Right hindlimb (tissue), 1 donor: ENCODE measurements around the gene NBPF11.
A peak's percentile ranks its signal among the peaks of the same experiment; 100 is the strongest.
"Not testable (repeated sequence)": the region's sequence is repeated elsewhere in the genome, so short reads cannot be mapped to it uniquely, and the experiment has no call there.

Experiments used
- DNase-seq: peaks from one replicate; pipeline ENCODE4 v3.0.0-alpha.2; 2018

The NBPF11 gene

DNA sequence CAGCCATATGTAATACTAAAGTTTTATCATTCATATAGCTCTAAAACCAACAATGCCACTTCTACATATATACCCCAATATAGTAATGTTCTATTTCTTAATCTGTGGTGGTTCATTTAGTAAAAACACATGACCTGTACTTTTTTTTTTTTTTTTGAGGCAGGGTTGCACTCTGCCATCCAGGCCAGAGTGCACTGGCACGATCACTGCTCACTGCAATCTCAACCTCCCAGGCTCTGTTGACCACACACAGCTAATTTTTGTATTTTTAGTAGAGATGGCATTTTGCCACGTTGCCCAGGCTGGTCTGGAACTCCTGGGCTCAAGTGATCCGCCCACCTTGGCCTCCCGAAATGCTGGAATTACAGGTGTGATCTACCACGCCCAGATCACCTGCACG is 2.1 kb downstream of the NBPF11 start:
- not testable (repeated sequence) for DNase-seq

DNA sequence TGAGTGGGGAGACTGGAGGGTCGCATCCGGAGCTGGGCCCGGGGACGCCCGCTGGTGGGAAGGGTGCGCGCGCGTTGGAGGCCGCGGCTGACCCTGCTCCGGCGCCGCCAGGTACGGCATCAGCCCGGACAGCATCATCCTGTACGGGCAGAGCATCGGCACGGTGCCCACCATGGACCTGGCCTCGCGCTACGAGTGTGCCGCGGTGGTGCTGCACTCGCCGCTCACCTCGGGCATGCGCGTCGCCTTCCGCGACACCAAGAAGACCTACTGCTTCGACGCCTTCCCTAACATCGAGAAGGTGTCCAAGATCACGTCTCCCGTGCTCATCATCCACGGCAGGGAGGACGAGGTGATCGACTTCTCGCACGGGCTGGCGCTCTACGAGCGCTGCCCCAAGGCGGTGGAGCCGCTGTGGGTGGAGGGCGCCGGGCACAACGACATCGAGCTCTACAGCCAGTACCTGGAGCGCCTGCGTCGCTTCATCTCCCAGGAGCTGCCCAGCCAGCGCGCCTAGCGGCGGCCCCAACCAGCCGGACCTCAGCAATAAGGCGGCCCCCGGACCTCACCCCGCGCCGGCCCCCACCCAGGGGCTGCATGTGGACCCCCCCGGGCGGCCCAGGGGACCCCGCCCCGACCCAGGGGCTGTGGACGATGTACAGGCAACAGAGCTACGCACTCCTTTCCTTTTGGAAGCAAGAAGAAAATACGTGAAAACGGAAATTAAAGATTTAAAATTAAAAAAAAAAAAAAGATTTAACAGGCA is 2.8 kb downstream of the NBPF11 start:
- DNase-seq = not testable (repeated sequence)

- not testable (repeated sequence) for DNase-seq
Observed at GRCh38 chr1:148147052-148147838, 4.8 kb downstream of the NBPF11 start.

GRCh38 chr1:148146191-148146997 is 5.7 kb downstream of the NBPF11 start:
- DNase-seq = not testable (repeated sequence)

GRCh38 chr1:148143223-148143622 is 8.9 kb downstream of the NBPF11 start:
- DNase-seq = not testable (repeated sequence)

GRCh38 chr1:148141936-148142335 is 10.1 kb downstream of the NBPF11 start:
- not testable (repeated sequence) for DNase-seq

DNA sequence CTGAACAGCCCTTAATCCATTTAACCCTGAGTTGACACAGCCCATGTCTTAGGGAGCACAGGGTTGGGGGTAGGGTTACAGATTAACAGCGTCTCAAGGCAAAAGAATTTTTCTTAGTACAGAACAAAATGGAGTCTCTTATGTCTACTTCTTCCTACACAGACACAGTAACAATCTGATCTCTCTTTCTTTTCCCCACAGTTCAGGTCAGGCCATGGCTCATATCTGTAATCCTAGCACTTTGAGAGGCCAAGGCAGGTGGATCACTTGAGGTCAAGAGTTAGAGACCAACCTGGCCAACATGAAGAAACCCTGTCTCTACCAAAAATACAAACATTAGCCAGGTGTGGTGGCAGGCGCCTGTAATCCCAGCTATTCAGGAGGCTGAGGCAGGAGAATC is 13.5 kb downstream of the NBPF11 start:
- not testable (repeated sequence) for DNase-seq

GRCh38 chr1:148122341-148122740 is 29.7 kb downstream of the NBPF11 start:
- DNase-seq = peak; percentile 60

- DNase-seq = not testable (repeated sequence)
Observed at GRCh38 chr1:148120395-148120794, 31.7 kb downstream of the NBPF11 start.

DNA sequence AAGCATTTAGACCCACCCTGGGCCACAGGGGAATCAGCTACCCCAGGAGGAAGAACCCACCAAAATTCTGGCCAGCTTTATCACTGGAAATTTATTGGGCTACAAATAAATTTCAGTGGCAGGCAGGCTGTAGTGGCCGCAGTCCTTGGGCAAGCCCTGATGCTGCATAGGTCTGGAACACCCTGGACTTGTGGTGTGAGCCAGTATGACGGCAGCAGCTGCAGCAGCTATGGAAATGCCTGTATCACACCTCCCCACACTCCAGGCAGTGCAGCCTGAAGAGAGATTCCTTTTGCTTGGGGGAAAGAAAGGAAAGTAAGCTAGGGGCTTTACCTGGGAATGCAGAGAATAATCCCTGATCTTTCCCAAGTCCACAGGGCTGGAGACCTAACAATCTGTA is 56.3 kb downstream of the NBPF11 start:
- not testable (repeated sequence) for DNase-seq

GRCh38 chr1:148086196-148086595 is 65.9 kb downstream of the NBPF11 start:
- not testable (repeated sequence) for DNase-seq

DNA sequence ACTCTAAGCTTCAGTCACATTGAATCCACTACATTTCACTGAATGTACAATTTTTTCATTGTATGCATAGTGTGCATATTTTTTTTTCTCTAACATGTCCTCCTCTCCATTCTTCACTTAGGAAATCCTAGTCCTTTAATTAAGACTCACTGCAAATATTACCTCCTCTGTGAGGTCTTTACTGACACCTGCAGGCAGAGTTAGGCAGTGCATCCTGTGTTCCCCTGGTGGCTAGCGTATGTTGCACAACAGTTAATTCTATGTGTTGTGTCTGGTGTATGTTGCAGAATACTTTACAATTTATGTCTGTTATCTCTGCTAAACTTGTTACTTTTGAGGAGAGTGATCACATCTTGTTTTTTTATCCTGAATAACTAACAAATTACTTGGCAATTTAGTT is 70.9 kb downstream of the NBPF11 start:
- DNase-seq = not testable (repeated sequence)

DNA sequence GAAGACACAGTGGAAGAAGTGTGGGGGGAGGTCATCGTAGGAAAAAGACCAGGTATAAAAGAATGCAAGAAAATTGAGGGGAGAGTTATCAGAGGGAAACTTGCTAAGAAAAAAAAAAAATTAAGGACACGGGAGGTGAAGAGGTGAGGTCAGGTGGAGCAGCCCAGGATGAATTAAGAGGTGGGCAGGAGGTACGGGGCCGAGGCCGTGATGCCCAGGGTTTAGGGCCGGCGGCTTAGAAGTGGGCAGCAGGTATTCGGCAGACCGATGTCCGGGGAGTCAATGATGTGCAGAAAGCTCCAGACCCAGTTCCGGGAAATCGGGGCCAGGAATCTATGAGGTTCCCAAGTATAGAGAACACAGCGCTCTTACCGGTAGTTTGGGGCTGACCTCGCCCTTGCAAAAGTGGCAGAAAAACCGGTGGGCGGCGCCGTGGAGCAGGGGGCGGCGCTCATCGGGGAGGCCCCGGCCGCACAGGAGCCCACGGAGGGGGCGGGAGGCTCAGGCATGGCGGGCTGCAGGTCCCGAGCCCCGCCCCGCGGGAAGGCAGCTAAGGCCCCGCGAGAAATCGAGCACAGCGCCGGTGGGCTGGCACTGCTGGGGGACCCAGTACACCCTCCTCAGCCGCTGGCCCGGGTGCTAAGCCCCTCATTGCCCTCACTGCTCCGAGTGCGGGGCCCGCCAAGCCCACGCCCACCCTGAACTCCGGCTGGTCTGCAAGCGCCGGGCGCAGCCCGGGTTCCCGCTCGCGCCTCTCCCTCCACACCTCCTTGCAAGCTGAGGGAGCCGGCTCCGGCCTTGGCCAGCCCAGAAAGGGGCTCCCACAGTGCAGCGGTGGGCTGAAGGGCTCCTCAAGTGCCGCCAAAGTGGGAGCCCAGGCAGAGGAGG is 73.2 kb downstream of the NBPF11 start:
- not testable (repeated sequence) for DNase-seq

DNA sequence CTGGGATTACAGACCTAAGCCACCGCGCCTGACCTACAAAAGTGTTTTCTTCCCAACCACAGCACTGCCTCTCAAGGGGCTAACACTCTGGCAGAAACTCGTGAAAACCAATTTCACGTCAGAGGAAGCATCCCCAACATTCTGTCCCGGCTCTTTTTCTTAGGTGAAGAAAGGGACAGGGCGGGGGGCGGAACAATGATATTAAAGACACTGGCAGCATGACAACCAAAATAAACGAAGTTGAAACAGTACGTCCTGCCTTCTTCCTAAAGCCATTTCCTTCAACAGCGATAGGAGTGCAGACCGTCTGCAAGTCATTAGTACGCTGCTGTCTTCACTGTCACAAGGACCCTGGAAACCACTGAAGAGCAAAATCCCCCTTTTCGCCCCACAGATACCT is 74.0 kb downstream of the NBPF11 start:
- not testable (repeated sequence) for DNase-seq

GRCh38 chr1:148077458-148077857 is 74.6 kb downstream of the NBPF11 start:
- DNase-seq = not testable (repeated sequence)

DNA sequence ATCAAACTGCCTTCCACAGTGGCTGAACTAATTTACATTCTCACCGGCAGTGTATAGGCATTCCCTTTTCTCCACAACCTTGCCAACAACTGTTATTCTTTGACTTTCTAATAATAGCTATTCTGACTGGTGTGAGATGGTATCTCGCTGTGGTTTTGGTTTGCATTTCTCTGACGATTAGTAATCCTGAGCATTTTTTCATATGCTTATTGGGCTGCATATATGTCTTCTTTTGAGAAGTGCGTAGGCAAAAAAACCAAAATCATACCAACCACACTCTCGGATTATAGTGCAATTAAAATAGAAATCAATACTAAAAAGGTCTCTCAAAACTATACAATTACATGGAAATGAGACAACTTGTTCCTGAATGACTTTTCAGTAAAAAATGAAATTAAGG is 78.7 kb downstream of the NBPF11 start:
- not testable (repeated sequence) for DNase-seq

- not testable (repeated sequence) for DNase-seq
Observed at GRCh38 chr1:148068606-148069005, 83.5 kb downstream of the NBPF11 start.

DNA sequence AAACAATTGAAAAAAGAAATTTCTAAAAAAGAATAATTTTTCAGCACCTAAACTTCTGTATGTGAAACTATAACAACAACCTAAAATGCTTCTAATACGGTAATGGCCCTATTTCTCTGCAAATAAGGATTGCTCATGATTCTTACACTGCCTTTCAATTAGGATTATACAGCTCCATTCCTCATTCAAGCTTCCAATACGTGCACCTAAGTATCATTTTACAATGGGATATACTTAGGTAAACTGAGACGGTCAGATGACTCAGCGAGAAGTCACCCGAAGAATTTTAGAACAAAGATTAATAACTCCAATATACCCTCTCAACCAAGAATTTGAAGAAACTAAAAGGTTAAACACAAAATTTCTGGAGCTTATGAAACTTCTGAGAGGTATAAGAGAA is 83.9 kb downstream of the NBPF11 start:
- not testable (repeated sequence) for DNase-seq

DNA sequence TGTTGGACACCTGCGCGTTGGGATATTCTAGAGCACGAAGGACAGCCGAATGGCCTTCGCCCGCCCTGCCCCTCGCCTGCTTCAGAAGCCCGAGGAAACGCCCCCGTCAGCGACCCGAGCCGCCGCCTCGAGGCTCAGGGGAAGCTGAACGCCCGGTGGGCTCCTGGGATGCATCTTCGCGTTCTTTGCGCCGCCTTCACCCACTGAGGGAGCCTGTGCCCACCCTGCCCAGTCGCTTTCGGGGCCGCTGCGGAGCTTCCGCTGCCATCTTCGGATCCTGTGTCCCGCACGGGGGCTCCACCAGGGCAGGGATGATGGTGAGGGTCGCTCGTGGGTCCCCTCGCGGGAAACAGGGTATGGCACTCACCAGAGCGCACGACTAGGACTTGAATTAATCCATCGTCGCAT is 91.8 kb downstream of the NBPF11 start:
- not testable (repeated sequence) for DNase-seq

DNA sequence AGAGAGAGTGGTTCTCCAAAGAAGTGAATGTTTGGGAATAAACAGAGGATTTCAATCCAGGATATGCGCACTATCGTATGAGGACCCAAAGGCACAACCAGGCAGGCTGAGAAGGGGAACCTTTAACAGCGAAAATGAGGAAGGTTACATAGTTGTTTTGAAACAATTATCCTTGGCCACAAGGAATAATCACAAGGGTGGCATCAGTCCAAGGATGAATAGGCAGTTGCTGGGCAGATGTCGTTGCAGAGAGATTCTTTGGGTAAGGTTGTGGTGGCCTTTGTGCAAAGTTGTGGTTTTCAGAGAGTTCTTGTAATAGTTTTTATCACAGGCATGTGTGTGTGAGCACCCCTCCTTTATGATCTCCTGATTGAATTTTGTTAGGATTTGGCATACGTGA is 94.7 kb downstream of the NBPF11 start:
- not testable (repeated sequence) for DNase-seq
